HCT116 (cell line): ENCODE measurements around the gene LFNG.
"Not testable (repeated sequence)": the region's sequence is repeated elsewhere in the genome, so short reads cannot be mapped to it uniquely, and the experiment has no call there.

Experiments
- ATF3 ChIP-seq: IDR thresholded peaks from 2 replicates; pipeline ENCODE4 v1.6.1; 2012
- CEBPB ChIP-seq: IDR thresholded peaks from 2 replicates; pipeline ENCODE4 v1.6.1; 2012; ENCODE audit warnings: low read depth
- CTCF ChIP-seq, 3 experiments: fragments of 200-600 bp in 1 of 3; sonication (generic) in 1 of 3; IDR thresholded peaks in 2 of 3; conservative IDR thresholded peaks in 1 of 3; 2 replicates each; pipeline ENCODE4 v1.5.1; 2012 to 2017; ENCODE audit warnings: low read depth in 2 of 3, low read length in 2 of 3, antibody characterized with exemption in 1 of 3, borderline replicate concordance in 1 of 3, control low read depth in 1 of 3, mild to moderate bottlenecking in 1 of 3, mixed read lengths in 1 of 3, mixed run types in 1 of 3, moderate library complexity in 1 of 3; ENCODE audit not compliant: insufficient read depth in 1 of 3
- EGR1 ChIP-seq: IDR thresholded peaks from 2 replicates; pipeline ENCODE4 v1.6.1; 2012; ENCODE audit warnings: low read depth
- EZH2 ChIP-seq: fragments of 200-600 bp; sonication (generic); IDR thresholded peaks from 2 replicates; pipeline ENCODE4 v1.6.1; 2017; ENCODE audit warnings: antibody characterized with exemption, mixed run types
- FOSL1 ChIP-seq: IDR thresholded peaks from 2 replicates; pipeline ENCODE4 v1.6.1; 2012; ENCODE audit warnings: low read depth
- JUND ChIP-seq: IDR thresholded peaks from 2 replicates; pipeline ENCODE4 v1.6.1; 2012
- POLR2A ChIP-seq: IDR thresholded peaks from 2 replicates; pipeline ENCODE4 v1.7.0; 2011; ENCODE audit warnings: borderline replicate concordance; ENCODE audit not compliant: insufficient read depth, insufficient read length; ENCODE audit errors: extremely low read depth
- POLR2AphosphoS5 ChIP-seq: IDR thresholded peaks from 2 replicates; pipeline ENCODE4 v1.6.1; 2011; ENCODE audit warnings: mild to moderate bottlenecking, low read depth, low read length, moderate library complexity
- RAD21 ChIP-seq: IDR thresholded peaks from 2 replicates; pipeline ENCODE4 v1.6.1; 2012; ENCODE audit warnings: low read depth, mild to moderate bottlenecking
- REST ChIP-seq: IDR thresholded peaks from 2 replicates; pipeline ENCODE4 v1.6.1; 2012; ENCODE audit warnings: low read depth
- TCF7L2 ChIP-seq: IDR thresholded peaks from 2 replicates; pipeline ENCODE4 v1.7.0; 2011; ENCODE audit warnings: borderline replicate concordance, inconsistent platforms; ENCODE audit not compliant: insufficient read depth, insufficient read length; ENCODE audit errors: extremely low read depth
- ZFX ChIP-seq: fragments of 450-650 bp; IDR thresholded peaks from 2 replicates; pipeline ENCODE4 v1.6.1; 2017

GRCh38 chr7:2535872-2536627 lies 16.5 kb downstream of the LFNG start:
- not testable (repeated sequence) for TF ChIP-seq POLR2AphosphoS5; ZFX; EZH2; CEBPB; CTCF (IDR thresholded peaks at IDR 0.05 in 2 of 3, conservative IDR thresholded peaks at IDR 0.05 in 1 of 3; ENCODE audit: borderline replicate concordance in 1 of 3, insufficient read depth in 1 of 3, low read depth in 2 of 3, low read length in 2 of 3); ATF3; FOSL1; EGR1; POLR2A; RAD21; JUND; TCF7L2; REST
